ENCODE results near the gene LYL1. TPM values are rescaled to one million over a fixed set of nuclear protein-coding genes. Genes with fewer than 3 reads are reported as not detected.

The LYL1 gene
- total RNA-seq, 1 experiment from 2014 or later = 0.23 TPM

- Histone ChIP-seq H3K27ac (ENCODE audit: low read length) (no peak overlapping the region), H3K9me3 (ENCODE audit: control insufficient read depth, insufficient read depth, low read depth, low read length) (no peaks in the 10 kb centered on the region), H3K4me3 (ENCODE audit: low read depth in 2 of 2, low read length in 2 of 2) (no peak overlapping the region), H3K36me3 (ENCODE audit: control insufficient read depth, insufficient read depth, low read length) (no peaks in the 10 kb centered on the region), H3K4me1 (ENCODE audit: control insufficient read depth, insufficient read depth, low read length) (peaks cover 40% of the 10 kb centered on the region), H3K27me3 (ENCODE audit: control insufficient read depth, insufficient read depth, low read length) (no peaks in the 10 kb centered on the region)
- DNase-seq (ENCODE audit: low read depth, low spot score) (no peak), ATAC-seq (no peak)
- ChIA-PET CTCF (no interaction called here), POLR2A (no interaction called here)
- in situ Hi-C loops (cut with HindIII; ENCODE audit: low pct_unique_long_range_greater_than_20kb, low sequenced_read_pairs) (no loop called here), intact Hi-C loops (cut with micrococcal nuclease; ENCODE audit: unreplicated experiment) (loop anchor here (10.0 kb wide), 1 partner anchor 64 kb away; no protein-coding TSS in a partner anchor)
- BruUV-seq (replicated peaks) = no TSS peak
- TF ChIP-seq POLR2AphosphoS5 (IDR thresholded peaks at IDR 0.05; ENCODE audit: low read depth, low read length) (no peak), SIN3A (IDR thresholded peaks at IDR 0.05; ENCODE audit: borderline replicate concordance, insufficient read depth, low read depth, low read length) (no peak), REST (IDR thresholded peaks at IDR 0.05; ENCODE audit: insufficient read depth in 1 of 2, low read depth in 2 of 2, low read length in 1 of 2) (no peak), CTCF (IDR thresholded peaks at IDR 0.05) (no peak), TCF7L2 (IDR thresholded peaks at IDR 0.05; ENCODE audit: low read depth, low read length) (no peak)
Observed at GRCh38 chr19:13098277-13099072, 4.2 kb downstream of the LYL1 start.

- intact Hi-C loops (cut with micrococcal nuclease; ENCODE audit: unreplicated experiment) (loop anchor here (10.0 kb wide), 1 partner anchor 63 kb away; no protein-coding TSS in a partner anchor), in situ Hi-C loops (cut with HindIII; ENCODE audit: low pct_unique_long_range_greater_than_20kb, low sequenced_read_pairs) (no loop called here)
- Histone ChIP-seq H3K27me3 (ENCODE audit: control insufficient read depth, insufficient read depth, low read length) (no peaks in the 10 kb centered on the region), H3K27ac (ENCODE audit: low read length) (no peak overlapping the region; the same call in 1 of the 2 replicates), H3K36me3 (ENCODE audit: control insufficient read depth, insufficient read depth, low read length) (no peaks in the 10 kb centered on the region), H3K4me1 (ENCODE audit: control insufficient read depth, insufficient read depth, low read length) (peaks cover 40% of the 10 kb centered on the region), H3K4me3 (ENCODE audit: low read depth in 2 of 2, low read length in 2 of 2) (no peak overlapping the region), H3K9me3 (ENCODE audit: control insufficient read depth, insufficient read depth, low read depth, low read length) (no peaks in the 10 kb centered on the region)
- ChIA-PET POLR2A (no interaction called here), CTCF (no interaction called here)
- TF ChIP-seq TCF7L2 (IDR thresholded peaks at IDR 0.05; ENCODE audit: low read depth, low read length) (no peak), REST (IDR thresholded peaks at IDR 0.05; ENCODE audit: insufficient read depth in 1 of 2, low read depth in 2 of 2, low read length in 1 of 2) (no peak), CTCF (IDR thresholded peaks at IDR 0.05) (no peak), POLR2AphosphoS5 (IDR thresholded peaks at IDR 0.05; ENCODE audit: low read depth, low read length) (no peak), SIN3A (IDR thresholded peaks at IDR 0.05; ENCODE audit: borderline replicate concordance, insufficient read depth, low read depth, low read length) (no peak)
- ATAC-seq (no peak), DNase-seq (ENCODE audit: low read depth, low spot score) (no peak)
- no TSS peak for BruUV-seq (replicated peaks)
Observed at GRCh38 chr19:13097463-13098258, 5.0 kb downstream of the LYL1 start.
